ENCODE data around the gene ZNF654. TPM values are rescaled to one million over a fixed set of nuclear protein-coding genes. Genes with fewer than 3 reads are reported as not detected.
A peak's percentile ranks its signal among the peaks of the same experiment; 100 is the strongest.

The ZNF654 gene
- total and polyA plus RNA-seq, 3 experiments from 2014 or later = 11.6 to 16.4 (median 16.0) TPM

DNA sequence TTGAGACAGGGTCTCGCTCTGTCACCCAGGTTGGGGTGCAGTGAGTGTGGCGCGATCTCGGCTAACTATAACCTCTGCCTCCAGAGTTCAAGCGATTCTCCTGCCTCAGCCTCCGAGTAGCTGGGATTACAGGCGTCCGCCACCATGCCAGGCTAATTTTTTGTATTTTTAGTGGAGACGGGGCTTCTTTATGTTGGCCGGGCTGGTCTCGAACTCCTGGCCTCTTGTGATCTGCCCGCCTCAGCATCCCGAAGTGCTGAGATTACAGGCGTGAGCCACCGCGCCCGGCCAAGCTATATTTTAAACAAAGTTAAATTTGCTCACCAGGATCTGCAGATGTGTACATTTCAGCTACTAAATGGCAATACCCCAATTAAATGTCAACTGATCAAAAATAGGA is 89.6 kb downstream of the ZNF654 start:
- Histone ChIP-seq H3K27me3 (ENCODE audit: insufficient read depth, low read length, poor library complexity, severe bottlenecking) (no peaks in the 10 kb centered on the region), H3K36me3 (ENCODE audit: insufficient read depth, low read length) (no peaks in the 10 kb centered on the region), H3K4me3 (ENCODE audit: low read length) (peak overlapping the region; percentile 98), H3K4me1 (ENCODE audit: insufficient read depth, low read length) (peaks cover 27% of the 10 kb centered on the region), H3K9me3 (ENCODE audit: low read length) (no peaks in the 10 kb centered on the region), H3K27ac (ENCODE audit: low read depth, low read length) (peak overlapping the region; percentile 93)
- Mint-ChIP-seq H3K27ac (peak overlapping the region in 6 of 8 donors; percentile 37 to 95 (median 93)), H3K27me3 (no peaks in the 10 kb centered on the region), H3K9me3 (no peaks in the 10 kb centered on the region), H3K36me3 (peaks cover 0 to 21% (median 2%) of the 10 kb centered on the region in 3 donors), H3K4me3 (peak overlapping the region; percentile 94 to 100 (median 98)), H3K4me1 (peaks cover 34 to 38% (median 34%) of the 10 kb centered on the region in 3 donors)
- POLR2A ChIA-PET = interaction anchor here (1.5 to 4.3 kb wide), 2 partner anchors 88 to 921 kb away, joined by 7 to 67 read pairs; partner anchors contain the start of genes CGGBP1, CHMP2B and ZNF654
- no peak for DNase-seq
- CTCF ChIA-PET = interaction anchor here (1.2 kb wide), 1 partner anchor 36 kb away, joined by 3 read pairs; no protein-coding TSS in a partner anchor

DNA sequence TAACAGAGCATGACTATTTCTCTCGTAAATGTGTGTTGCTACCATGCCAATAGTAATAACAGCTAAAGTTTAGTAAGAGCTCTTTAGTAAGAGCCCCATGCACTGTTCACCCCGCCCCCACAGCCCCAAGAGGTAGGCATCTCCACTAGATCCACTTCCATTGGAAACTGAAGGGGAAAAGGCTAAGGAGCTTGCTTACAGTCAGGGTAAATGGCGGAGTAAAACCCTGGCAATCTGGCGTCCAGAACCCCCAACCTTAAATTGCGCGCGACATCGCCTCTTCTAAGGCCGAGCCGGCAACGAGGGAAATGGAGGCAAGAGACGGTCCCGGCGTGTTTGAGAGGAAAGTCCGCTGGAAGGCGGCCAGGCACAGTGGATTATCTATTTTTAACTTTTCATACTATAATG is 90.0 kb downstream of the ZNF654 start:
- no peaks in the 10 kb centered on the region for H3K27me3 Mint-ChIP-seq
- no peaks in the 10 kb centered on the region for H3K9me3 Mint-ChIP-seq
- H3K4me1 Mint-ChIP-seq = peaks cover 34 to 38% (median 34%) of the 10 kb centered on the region in 3 donors
- H3K4me3 Mint-ChIP-seq = peak overlapping the region; percentile 94 to 100 (median 98)
- peak overlapping the region; percentile 92 to 99 (median 95) for H3K27ac Mint-ChIP-seq
- H3K9me3 ChIP-seq (ENCODE audit: low read length) = no peaks in the 10 kb centered on the region
- peaks cover 27% of the 10 kb centered on the region for H3K4me1 ChIP-seq (ENCODE audit: insufficient read depth, low read length)
- H3K27me3 ChIP-seq (ENCODE audit: insufficient read depth, low read length, poor library complexity, severe bottlenecking) = no peaks in the 10 kb centered on the region
- H3K36me3 ChIP-seq (ENCODE audit: insufficient read depth, low read length) = no peaks in the 10 kb centered on the region
- H3K4me3 ChIP-seq (ENCODE audit: low read length) = peak overlapping the region; percentile 98
- peak overlapping the region; percentile 93 for H3K27ac ChIP-seq (ENCODE audit: low read depth, low read length)
- CTCF ChIA-PET = interaction anchor here (1.2 to 1.6 kb wide), 2 partner anchors 36 to 90 kb away, joined by 3 to 7 read pairs; partner anchors contain the start of genes CGGBP1 and ZNF654
- POLR2A ChIA-PET = interaction anchor here (0.6 to 4.3 kb wide), 6 partner anchors 11 to 922 kb away, joined by 3 to 67 read pairs (median 6); partner anchors contain the start of genes CGGBP1, CHMP2B and ZNF654
- peaks cover 0 to 23% (median 2%) of the 10 kb centered on the region in 3 donors for H3K36me3 Mint-ChIP-seq
- DNase-seq = no peak

DNA sequence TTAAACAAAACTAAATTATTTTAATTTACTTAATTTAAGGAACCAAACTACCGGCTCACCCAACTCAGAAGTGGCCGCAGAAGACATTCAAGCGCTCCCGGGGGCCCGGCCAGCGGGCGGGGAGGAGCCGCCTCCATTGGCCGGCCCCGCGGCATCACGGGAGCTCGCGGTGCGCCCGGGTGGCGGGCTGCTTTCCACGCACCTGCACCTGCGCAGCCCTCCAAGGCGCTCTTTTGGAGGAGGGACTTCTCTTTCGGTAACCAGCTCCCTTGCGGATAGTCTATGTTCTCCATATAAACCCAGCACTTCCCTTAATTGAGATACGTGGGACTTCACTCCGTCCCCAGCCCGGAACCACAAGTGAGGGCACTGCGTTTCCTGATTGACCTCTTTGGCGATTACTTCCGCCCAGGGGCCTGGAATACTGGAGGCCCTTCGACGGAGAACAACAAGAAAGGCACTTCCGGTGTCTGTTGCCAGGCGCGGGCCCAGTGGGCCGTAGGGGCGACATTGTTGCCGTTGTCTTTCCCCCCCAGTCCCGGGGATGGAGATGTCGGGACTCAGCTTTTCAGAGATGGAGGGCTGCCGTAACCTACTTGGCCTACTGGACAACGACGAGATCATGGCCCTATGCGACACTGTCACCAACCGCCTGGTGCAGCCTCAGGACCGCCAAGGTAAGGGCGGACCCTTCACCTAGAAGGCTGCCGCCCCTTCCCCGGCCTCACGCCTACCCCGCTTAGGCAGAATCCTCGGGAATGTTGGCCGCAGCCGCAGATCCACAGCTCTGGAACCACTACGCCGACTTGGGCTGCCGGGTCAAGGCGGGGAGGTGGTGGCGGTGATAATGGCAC is 90.7 kb downstream of the ZNF654 start, which contains the start of gene C3orf38:
Gene C3orf38, plus strand, starts transcription at position 451 of the 854 bp plus-strand sequence. Its CDS starts 94 bp downstream, at position 545.
- peak within 1 kb of the TSS; percentile 94 to 100 (median 98) for H3K4me3 Mint-ChIP-seq
- peaks cover 27% of the 10 kb centered on the region for H3K4me1 ChIP-seq (ENCODE audit: insufficient read depth, low read length)
- H3K9me3 ChIP-seq (ENCODE audit: low read length) = no peaks in the 10 kb centered on the region
- H3K27ac ChIP-seq (ENCODE audit: low read depth, low read length) = peak within 1 kb of the TSS; percentile 93
- H3K9me3 Mint-ChIP-seq = no peaks in the 10 kb centered on the region
- no peaks in the 10 kb centered on the region for H3K27me3 ChIP-seq (ENCODE audit: insufficient read depth, low read length, poor library complexity, severe bottlenecking)
- peak within 1 kb of the TSS; percentile 98 for H3K4me3 ChIP-seq (ENCODE audit: low read length)
- H3K36me3 Mint-ChIP-seq = peaks cover 0 to 29% (median 4%) of the 10 kb centered on the region in 3 donors
- H3K36me3 ChIP-seq (ENCODE audit: insufficient read depth, low read length) = peaks cover 4% of the 10 kb centered on the region
- peak within 1 kb of the TSS; percentile 97 to 99 (median 98) for H3K27ac Mint-ChIP-seq
- CTCF ChIA-PET = interaction anchor here (1.2 to 2.3 kb wide), 3 partner anchors 36 to 91 kb away, joined by 3 to 8 read pairs (median 7); partner anchors contain the start of genes CGGBP1 and ZNF654
- no peaks in the 10 kb centered on the region for H3K27me3 Mint-ChIP-seq
- POLR2A ChIA-PET = interaction anchor here (0.6 to 4.3 kb wide), 6 partner anchors 11 to 922 kb away, joined by 3 to 67 read pairs (median 6); partner anchors contain the start of genes CGGBP1, CHMP2B and ZNF654
- peak; percentile 72 to 89 (median 82) for DNase-seq
- H3K4me1 Mint-ChIP-seq = peaks cover 38 to 44% (median 39%) of the 10 kb centered on the region in 3 donors

DNA sequence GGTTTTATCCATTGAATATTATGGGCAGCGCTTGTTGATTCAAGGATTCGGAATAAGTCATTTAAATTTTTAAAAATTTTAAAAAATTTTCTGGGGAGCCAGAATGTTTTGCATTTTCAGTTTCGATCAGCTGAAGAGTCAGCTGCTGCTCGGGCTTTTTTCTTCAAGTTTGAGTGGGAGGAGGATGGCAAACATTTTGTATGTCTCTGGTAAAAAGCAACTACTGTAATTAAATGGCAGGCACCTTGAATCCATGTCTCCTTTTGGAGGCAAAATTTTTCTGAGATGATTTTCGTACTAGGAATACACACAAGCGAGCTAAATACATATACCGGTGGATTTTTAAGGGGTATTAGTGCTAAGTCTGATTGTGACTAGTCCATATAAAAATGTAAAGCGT is 91.3 kb downstream of the ZNF654 start:
- Histone ChIP-seq H3K9me3 (ENCODE audit: low read length) (no peaks in the 10 kb centered on the region), H3K4me1 (ENCODE audit: insufficient read depth, low read length) (peaks cover 27% of the 10 kb centered on the region), H3K36me3 (ENCODE audit: insufficient read depth, low read length) (peaks cover 5% of the 10 kb centered on the region), H3K4me3 (ENCODE audit: low read length) (peak overlapping the region; percentile 98), H3K27ac (ENCODE audit: low read depth, low read length) (peak overlapping the region; percentile 93), H3K27me3 (ENCODE audit: insufficient read depth, low read length, poor library complexity, severe bottlenecking) (no peaks in the 10 kb centered on the region)
- H3K4me3 Mint-ChIP-seq = peak overlapping the region; percentile 94 to 100 (median 98)
- ChIA-PET POLR2A (interaction anchor here (1.7 to 4.3 kb wide), 2 partner anchors 90 to 119 kb away, joined by 14 to 67 read pairs; partner anchors contain the start of genes CGGBP1 and ZNF654), CTCF (interaction anchor here (1.6 to 2.3 kb wide), 2 partner anchors 37 to 92 kb away, joined by 7 to 8 read pairs; partner anchors contain the start of genes CGGBP1 and ZNF654)
- no peaks in the 10 kb centered on the region for H3K9me3 Mint-ChIP-seq
- H3K36me3 Mint-ChIP-seq = peaks cover 0 to 33% (median 4%) of the 10 kb centered on the region in 3 donors
- peak in 2 of 5 donors; percentile 17 to 42 for DNase-seq
- H3K27me3 Mint-ChIP-seq = no peaks in the 10 kb centered on the region
- H3K4me1 Mint-ChIP-seq = peaks cover 38 to 44% (median 39%) of the 10 kb centered on the region in 3 donors
- peak overlapping the region; percentile 94 to 99 (median 98) for H3K27ac Mint-ChIP-seq

DNA sequence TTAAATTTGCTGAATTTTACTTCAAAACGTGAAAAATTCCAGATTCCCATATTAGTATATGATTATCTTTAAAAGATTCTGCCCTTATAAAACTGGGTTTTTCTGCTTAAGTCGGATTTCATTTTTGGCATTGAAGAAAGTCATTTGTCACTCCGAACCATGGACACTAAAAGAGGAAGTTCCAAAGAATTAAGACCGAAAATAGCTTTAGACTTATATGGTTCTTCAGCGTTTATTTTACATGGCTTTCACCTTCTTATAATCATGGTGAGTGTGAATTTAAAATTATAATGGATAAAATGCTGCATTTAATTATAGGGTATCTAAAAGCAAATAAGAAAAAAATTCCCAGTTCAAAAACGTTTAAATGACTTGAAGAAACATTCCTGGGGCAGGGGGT is 91.8 kb downstream of the ZNF654 start:
- peaks cover 0 to 38% (median 7%) of the 10 kb centered on the region in 3 donors for H3K36me3 Mint-ChIP-seq
- H3K4me3 Mint-ChIP-seq = peak overlapping the region; percentile 94 to 100 (median 98)
- POLR2A ChIA-PET = interaction anchor here (1.7 to 4.3 kb wide), 2 partner anchors 90 to 119 kb away, joined by 14 to 67 read pairs; partner anchors contain the start of genes CGGBP1 and ZNF654
- peaks cover 5% of the 10 kb centered on the region for H3K36me3 ChIP-seq (ENCODE audit: insufficient read depth, low read length)
- H3K9me3 ChIP-seq (ENCODE audit: low read length) = no peaks in the 10 kb centered on the region
- H3K4me1 Mint-ChIP-seq = peaks cover 39 to 46% (median 42%) of the 10 kb centered on the region in 3 donors
- peaks cover 27% of the 10 kb centered on the region for H3K4me1 ChIP-seq (ENCODE audit: insufficient read depth, low read length)
- no peaks in the 10 kb centered on the region for H3K9me3 Mint-ChIP-seq
- peak overlapping the region; percentile 98 for H3K4me3 ChIP-seq (ENCODE audit: low read length)
- H3K27me3 ChIP-seq (ENCODE audit: insufficient read depth, low read length, poor library complexity, severe bottlenecking) = no peaks in the 10 kb centered on the region
- no peak for DNase-seq
- H3K27ac Mint-ChIP-seq = peak overlapping the region; percentile 94 to 99 (median 98)
- peak overlapping the region; percentile 93 for H3K27ac ChIP-seq (ENCODE audit: low read depth, low read length)
- H3K27me3 Mint-ChIP-seq = no peaks in the 10 kb centered on the region
- CTCF ChIA-PET = interaction anchor here (1.2 to 2.3 kb wide), 3 partner anchors 37 to 119 kb away, joined by 3 to 8 read pairs (median 7); partner anchors contain the start of genes CGGBP1 and ZNF654

DNA sequence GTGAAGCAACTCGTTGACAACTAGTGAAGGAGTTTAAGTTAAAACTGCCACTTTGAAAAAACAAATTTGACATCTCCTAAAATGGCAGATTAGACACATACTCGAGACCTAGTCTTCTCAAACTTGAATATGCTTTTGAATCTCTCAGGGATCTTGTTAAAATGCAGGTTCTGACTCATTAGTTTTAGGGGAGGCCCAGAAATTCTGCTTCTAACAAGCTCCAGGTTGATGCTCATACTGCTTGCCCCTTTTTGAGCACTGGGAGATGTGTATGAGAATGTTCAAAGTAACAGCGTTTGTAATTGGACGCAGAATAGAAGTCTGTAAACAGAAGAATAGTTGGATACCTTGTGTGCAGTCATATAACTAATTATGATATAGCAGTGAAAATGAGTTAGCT is 92.3 kb downstream of the ZNF654 start:
- H3K4me1 Mint-ChIP-seq = peaks cover 45 to 52% (median 48%) of the 10 kb centered on the region in 3 donors
- H3K27me3 Mint-ChIP-seq = no peaks in the 10 kb centered on the region
- ChIA-PET CTCF (interaction anchor here (1.2 to 2.3 kb wide), 2 partner anchors 38 to 120 kb away, joined by 3 to 8 read pairs; no protein-coding TSS in a partner anchor), POLR2A (interaction anchor here (4.3 kb wide), 1 partner anchor 91 kb away, joined by 67 read pairs; the partner anchor contains the start of genes CGGBP1 and ZNF654)
- H3K36me3 ChIP-seq (ENCODE audit: insufficient read depth, low read length) = peaks cover 11% of the 10 kb centered on the region
- peaks cover 30% of the 10 kb centered on the region for H3K4me1 ChIP-seq (ENCODE audit: insufficient read depth, low read length)
- H3K27ac Mint-ChIP-seq = peak overlapping the region in 7 of 8 donors; percentile 67 to 98 (median 85)
- peaks cover 0 to 43% (median 11%) of the 10 kb centered on the region in 3 donors for H3K36me3 Mint-ChIP-seq
- no peaks in the 10 kb centered on the region for H3K9me3 Mint-ChIP-seq
- no peak overlapping the region for H3K27ac ChIP-seq (ENCODE audit: low read depth, low read length)
- H3K27me3 ChIP-seq (ENCODE audit: insufficient read depth, low read length, poor library complexity, severe bottlenecking) = no peaks in the 10 kb centered on the region
- peak overlapping the region; percentile 29 for H3K4me3 ChIP-seq (ENCODE audit: low read length)
- H3K4me3 Mint-ChIP-seq = peak overlapping the region; percentile 72 to 100 (median 97)
- DNase-seq = no peak
- H3K9me3 ChIP-seq (ENCODE audit: low read length) = no peaks in the 10 kb centered on the region

DNA sequence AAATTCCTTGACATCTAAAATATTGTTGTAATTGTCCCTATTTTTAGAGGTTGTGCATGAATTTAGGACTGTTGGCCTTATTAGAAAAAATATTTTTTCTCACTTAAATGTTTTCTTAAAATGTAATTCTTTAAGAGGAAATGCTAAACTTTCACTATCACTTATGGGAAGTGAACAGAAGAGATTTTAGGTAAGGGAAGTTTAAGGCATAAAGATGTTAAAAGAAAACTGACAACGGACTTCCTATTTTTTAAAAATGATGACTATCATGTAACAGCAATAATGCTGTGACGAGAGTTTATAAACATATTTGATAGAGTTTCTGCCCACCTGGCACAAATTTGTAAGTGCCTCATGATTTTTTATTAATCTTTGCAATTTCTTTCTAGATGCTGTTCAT is 93.8 kb downstream of the ZNF654 start:
- Mint-ChIP-seq H3K4me1 (peaks cover 53 to 66% (median 61%) of the 10 kb centered on the region in 3 donors), H3K27me3 (no peaks in the 10 kb centered on the region), H3K27ac (peak overlapping the region in 4 of 8 donors; percentile 46 to 98 (median 69)), H3K36me3 (peaks cover 0 to 56% (median 16%) of the 10 kb centered on the region in 3 donors), H3K9me3 (no peaks in the 10 kb centered on the region), H3K4me3 (peak overlapping the region in 4 of 7 donors; percentile 35 to 45 (median 40))
- DNase-seq = no peak
- Histone ChIP-seq H3K9me3 (ENCODE audit: low read length) (no peaks in the 10 kb centered on the region), H3K36me3 (ENCODE audit: insufficient read depth, low read length) (peaks cover 15% of the 10 kb centered on the region), H3K4me3 (ENCODE audit: low read length) (no peak overlapping the region), H3K4me1 (ENCODE audit: insufficient read depth, low read length) (peaks cover 38% of the 10 kb centered on the region), H3K27ac (ENCODE audit: low read depth, low read length) (no peak overlapping the region), H3K27me3 (ENCODE audit: insufficient read depth, low read length, poor library complexity, severe bottlenecking) (no peaks in the 10 kb centered on the region)
- ChIA-PET CTCF (no interaction called here), POLR2A (no interaction called here)
